Stimulated activated CD8-positive, alpha-beta memory T cell treated with anti-CD3 and anti-CD28 coated beads, Interleukin-12 subunit alpha, Interleukin-12 subunit beta, amount 100 ng/mL, for 24 hours (primary cell): ENCODE data around the gene SEMA3G.

Source experiments
- DNase-seq: peaks from one replicate; pipeline ENCODE4 v3.0.0-alpha.2; 2020; ENCODE audit errors: extremely low read depth

The SEMA3G gene

DNA sequence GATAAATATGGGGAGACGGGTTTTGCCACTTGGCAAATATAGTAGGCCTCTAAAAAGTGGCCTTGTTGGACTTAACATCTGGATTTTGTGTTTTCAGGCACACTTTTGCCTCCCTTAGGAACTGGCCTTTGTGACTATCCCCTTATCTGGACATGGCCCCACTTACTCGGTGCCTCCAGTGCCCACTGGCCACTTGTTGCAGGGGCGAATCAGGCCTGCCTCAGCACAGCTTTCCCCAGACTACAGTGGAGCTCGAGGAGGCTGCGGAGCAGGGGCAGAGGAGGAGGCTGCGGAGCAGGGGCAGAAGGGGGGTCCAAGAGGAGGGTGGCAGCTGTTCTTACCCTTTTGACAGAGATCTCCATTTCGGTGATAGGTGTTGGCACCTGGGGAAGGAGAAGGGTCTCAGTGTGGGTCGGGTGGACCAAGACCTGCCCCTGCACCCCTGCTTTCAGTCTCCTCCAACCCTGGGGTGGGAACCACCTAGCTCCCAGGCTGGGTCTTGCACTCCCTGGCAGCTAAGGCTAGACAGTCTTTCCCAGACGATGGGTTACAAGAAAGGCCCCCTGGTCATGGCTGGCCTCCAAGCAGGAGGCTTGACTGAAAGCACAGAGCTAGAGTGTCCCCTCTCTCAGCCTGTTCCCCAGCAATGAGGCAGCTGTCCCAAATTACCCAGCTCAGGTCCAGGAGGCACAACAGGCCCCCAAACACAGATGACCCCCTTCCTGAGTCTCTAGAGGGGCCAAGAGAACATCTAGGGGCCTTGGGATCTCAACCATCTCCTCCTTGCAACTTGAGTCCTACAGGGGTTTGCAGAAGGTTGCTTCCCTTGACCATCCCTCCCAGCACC is 6.1 kb downstream of the SEMA3G start:
- DNase-seq, result no peak

DNA sequence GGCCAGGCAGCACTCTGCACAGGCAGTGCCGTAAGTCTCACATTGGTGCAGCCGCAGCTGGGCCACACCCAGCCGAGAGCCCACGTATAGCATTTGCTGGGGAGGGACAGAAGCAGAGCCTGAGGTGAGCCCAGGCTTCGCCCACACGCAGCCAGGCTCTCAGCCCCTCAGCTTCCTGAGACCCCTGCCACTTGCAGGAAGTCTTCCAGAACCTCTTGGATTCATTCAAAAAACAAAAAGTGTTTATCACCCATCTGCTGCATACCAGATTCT is 6.9 kb downstream of the SEMA3G start:
- DNase-seq, result no peak

DNA sequence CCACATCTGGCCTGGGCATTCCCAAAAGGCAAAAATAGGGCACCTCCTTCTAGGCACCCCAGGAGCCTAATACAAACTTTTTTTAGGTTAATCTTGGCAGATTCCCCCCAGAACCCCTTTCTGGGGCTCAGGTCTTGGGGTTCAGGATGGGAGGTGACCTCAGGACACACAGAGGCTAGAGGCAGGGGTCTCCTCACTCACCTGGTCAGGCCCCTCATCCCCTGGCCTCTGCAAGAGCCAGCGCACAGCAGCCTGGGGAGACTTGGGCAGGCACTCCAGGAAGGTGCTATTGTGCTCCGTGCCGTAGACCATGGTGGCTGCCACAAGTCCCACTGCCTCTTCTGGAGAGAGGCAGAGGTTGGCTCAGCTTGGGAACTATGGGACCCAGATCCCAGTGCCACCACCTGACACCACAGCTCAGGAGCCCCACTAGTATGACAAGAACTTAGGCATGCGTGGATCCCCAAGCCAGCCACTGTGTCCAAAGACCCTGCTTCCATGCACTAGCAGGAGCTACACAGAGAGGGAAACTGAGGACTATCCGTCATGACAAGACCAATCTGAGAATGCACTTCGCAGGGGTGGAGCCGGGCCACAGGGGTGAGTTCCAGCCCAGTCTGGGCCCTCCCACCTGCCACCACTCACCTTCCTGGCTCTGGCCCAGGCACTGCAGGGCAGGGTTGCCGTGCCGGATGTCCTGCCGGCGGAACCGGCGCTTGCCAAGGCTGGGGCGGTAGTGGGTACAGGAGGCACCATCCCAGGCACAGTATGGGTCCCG is 7.4 kb downstream of the SEMA3G start:
- DNase-seq, result no peak

DNA sequence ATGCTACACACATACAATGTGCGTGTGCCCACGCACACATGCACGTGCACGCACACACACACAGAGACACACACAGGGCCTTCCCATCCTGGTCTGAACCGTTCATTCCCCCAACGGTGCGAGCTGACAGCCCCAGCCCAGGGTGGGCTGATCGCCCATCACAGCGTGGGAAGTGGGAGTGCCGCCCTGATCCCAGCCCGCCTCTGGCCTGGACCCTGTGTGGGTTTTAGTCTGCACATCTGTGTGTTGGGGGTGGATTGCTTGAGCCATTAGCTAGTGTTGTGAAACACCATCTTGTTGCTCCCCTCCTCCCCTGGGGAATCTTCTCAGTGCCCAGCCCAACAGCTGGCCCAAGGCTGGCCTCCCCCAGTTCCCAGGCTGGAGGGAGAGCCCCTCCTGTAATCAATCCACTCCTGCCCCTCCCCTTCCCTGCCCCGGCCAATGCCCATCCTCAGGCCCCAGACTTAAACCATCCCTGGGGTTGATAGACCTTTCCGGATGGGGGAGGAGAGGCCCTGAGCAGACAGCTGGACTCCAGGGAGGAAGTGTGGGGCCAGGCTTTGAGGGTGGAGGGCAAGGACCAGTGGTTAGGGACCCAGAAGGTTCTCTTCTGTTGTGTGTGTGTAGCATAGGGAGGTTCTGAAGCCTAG is 8.3 kb downstream of the SEMA3G start:
- DNase-seq, result no peak

DNA sequence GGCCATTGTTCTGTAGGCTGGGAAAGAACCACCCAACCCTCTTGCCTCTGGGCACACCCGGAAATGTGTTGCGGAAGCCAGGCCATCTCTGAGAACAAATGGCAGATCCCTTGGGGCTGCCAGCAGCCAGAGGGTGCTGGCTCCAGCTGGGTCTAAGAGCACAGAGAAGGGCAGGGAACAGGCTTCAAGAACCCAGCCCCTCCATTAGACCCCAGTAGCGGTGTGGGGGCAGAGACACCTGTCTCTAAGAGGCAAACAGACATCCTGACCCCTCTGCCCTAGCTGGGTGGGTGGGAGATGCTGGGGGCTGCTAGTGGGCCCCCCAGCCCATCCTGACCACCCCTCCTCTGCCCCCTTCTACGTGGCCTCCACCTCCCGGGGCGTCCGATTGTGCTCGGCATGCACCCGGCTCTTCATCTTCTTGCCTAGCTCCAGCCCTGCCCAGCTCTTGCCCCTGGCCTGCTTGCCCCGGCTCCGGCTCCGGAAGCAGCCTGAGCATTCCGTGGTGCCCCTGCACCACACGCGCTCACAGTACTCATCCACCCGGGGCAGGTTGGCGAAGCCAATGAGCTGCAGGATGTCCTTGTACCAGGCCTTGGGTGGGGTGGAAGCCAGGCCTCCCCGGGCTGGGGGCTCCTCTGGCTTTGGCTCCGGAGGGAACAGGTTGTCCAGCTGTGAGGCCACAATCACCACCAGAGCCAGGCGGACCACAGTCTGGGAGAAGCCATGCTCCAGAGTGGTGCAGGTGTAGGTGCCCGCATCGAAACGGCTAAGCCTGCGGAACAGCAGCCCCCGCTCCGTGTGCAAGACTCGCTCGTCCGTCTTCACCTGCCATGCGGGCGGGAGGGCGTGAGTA is 9.4 kb downstream of the SEMA3G start:
- DNase-seq, result no peak

DNA sequence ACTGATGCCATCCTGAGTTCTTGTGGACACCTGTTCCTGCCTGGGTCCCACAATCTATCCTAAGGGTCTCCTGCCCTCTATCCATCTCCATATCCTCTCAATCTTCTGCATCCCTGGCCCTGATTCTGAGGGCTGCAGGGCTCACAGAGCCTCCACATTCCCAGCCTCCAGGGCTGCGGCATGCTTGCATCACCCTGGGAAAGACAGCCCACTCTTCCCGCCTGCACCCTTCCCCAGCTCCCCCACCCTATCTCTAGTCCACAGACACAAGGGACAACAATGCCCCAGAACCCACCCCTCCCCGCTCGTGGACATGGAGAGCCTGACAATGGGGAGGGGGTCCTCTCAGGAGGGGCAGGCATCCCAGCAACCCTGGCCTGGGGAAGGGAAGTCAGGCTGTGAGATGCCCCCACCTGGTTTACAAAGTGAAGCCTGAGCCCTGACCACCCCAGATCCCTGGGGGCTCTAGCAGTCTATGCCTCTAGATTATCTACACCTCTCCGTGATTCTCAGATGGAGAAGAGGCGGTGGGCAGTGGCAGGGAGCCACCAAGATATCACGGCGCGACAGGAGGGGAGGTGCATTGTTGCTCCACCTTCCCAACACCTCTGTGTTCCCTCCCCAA is 10.3 kb downstream of the SEMA3G start:
- DNase-seq, result no peak

DNA sequence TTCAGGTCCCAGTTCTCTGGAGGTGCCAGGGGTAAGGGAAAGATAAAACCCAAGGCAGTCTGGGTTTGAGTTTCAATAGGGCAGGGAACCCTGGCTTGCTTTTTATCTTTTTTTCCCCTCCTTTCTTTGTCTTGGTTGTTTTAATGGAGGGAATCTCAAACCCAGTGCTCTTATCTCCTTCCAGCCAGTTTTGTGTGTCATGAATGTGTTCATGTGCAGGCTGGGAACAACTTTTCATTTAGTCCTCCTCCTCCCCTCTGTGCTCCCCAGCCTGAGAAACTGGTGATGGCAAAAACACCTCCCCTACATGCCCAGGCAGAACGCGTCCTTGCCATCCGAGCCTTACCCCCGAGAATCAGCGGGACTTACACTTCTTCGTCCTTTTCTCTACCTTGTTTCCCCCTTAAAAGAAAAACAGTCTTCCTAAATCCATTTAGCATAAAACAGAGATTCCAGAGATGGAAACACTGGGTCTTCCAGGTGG is 10.9 kb downstream of the SEMA3G start:
- no peak for DNase-seq

DNA sequence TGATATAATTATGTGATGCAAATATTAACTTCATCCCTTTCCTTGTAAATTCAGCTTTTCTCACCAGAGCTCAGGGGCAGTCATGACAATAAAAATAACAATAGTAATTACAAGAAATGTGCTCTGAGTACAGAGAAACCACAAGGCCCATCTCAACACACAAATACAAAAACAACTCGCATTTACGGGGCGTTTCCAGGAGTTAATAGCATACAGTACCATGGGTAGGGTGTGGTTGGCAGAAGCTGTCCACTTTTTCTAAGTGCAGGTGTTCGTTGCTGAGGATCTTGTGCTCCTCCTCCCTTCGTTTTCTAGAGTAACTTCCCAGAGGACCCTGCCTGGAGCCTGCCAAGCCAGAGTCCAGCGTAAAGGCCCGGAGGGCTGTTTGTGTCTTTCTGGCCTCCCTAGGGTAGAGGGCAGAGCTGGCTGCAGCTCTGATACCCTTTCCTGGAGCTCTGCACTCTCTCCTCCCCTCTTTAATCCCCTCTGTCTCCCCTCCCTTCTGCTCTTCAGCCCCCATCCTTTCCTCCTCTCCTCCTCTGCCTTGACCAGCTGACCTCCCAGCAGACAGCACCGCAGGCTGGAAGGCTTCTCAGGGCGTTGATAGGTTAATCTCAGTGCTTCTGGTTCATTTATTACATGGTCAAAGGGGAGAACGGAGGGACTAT is 11.4 kb downstream of the SEMA3G start:
- no peak for DNase-seq

DNA sequence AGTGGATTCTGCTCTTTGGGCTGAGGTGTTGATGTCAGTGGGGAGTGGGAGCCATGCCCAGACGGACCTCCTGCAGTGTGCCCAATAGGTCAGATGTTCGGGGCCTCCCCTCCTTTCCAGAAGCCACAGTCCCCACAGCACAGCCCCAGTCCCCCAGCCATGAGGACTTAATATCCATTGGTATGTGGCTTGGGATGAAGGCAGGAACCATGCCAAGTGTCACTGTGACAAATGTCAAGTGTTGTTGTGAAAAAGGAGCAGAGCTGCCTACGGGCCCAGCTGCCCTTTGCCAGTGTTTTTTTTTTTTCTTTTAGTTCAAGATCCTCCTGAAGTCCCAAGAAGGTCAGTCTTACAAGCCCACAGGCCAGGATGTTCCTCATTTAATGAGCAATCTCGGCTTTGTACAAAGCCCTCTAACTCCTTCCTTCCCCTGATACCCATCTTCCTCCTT is 12.2 kb downstream of the SEMA3G start:
- no peak for DNase-seq

DNA sequence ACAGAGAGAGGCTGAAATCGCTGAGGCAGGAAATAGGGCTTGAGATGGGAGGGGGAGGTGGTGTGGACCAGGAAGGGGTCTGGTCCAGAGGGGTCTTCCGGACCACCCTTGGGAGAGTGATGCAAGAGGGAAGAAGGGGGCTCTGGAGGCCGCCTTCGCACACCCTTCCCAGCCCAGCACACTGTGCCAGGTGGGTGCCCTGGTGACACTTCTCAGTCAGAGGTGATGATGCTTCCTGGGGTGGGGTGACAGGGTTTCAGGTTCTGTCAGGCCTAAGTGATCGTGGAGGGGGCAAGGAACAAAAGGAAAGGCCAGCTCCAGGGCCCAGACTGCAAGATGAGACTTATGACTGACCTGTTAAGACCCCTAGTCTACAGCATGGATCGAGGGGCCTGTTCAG is 12.7 kb downstream of the SEMA3G start:
- DNase-seq, result no peak

DNA sequence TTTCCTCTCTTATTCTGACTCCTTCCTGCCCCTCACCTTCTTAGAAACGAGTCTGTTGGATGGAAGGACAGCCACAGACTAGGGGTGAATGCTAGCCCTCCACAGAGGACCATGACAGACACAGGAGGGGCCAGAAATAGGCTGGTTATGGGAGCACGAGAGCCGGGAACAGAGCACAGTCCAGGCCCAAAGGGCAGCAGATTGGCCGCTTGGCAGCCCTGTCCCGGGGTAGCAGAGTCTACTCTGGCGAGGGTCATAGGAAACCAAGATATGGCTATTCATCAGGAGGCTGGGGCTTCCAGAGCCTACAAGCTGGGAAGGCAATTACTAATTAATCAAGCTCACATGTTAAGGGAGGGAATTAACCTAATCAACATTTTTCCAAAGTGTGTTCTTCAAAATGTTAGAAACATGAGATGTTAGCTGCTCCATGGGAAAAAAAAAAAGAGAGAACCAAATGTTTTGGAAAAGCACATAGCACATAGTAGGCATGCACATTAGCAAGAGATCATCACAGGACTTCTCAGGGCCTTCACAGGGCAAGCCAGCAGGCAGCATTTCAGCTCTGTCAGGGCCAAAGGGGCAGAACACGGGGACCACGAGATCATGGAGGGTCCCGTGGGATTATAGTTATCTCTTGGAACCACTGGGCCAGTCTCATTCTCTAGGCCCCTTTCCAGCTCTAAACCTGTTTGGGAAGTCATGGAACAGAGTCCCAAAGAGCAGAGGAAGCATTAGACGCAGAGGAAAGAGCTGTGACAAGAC is 13.3 kb downstream of the SEMA3G start:
- no peak for DNase-seq

DNA sequence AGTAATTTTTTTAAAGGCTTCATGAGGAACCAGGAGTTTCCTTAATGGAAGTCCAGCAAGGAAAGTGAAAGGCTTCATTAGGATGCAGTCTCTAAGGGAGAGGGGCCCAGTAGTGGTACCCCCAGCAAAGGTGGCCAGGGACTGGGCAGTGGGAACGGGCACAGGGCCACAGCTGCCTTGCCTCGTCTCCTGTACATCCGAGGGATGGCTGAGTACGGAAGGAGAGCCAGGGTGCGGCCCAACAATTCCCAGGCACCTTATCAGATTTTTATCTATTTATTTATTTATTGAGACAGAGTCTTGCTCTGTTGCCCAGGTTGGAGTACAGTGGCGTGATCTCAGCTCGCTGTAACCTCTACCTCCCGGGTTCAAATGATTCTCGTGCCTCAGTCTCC is 14.5 kb downstream of the SEMA3G start:
- DNase-seq, result no peak

DNA sequence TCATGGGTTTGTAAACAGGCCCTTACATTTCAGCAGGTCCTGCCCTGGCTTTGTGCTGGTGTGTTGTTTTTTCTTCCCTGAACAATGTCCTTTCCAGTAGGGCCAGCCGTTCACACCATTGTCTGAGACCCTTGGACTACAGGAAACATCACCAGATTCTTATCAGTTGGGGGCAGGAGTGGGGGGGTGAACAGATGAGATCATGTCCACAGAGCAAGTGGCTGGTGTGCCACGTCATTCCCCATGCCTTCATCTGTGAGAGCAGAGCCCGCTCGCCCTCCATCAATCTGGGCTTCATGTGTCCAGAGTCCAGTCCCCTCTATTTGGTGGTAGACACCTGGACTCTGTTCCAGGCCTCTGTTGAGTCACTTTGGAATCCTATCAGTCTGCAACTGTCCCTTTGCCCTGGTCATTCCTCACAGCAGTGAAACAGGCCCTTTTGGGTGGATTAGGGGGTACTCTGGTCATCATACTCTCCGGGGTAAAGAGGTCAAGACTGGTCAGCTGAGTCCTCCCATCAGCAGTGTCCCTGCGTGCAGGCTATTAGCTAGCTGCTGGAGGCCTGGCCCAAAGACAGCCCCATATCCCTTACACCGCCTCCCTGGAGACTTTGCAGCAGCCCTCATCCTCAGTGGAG is 15.0 kb downstream of the SEMA3G start:
- no peak for DNase-seq

DNA sequence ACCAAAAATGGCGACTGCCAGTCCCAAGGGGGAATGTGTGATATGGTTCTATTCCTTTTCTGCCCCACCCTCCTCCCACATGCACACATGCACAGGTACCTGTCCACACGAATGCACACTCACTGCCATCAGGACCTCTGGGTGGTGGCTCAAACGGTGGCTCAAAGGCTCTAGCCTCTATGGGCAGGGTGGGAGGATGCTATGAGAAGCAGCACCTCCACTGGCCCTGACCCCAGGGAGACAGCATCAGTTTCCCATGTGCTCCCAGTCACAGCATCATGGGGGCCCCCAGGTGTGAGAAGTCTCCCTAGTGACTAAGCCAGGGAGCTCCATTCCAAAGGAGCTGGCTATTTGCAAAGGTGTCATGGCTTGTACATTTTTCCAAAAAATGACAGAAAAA is 15.9 kb downstream of the SEMA3G start:
- DNase-seq, result no peak

DNA sequence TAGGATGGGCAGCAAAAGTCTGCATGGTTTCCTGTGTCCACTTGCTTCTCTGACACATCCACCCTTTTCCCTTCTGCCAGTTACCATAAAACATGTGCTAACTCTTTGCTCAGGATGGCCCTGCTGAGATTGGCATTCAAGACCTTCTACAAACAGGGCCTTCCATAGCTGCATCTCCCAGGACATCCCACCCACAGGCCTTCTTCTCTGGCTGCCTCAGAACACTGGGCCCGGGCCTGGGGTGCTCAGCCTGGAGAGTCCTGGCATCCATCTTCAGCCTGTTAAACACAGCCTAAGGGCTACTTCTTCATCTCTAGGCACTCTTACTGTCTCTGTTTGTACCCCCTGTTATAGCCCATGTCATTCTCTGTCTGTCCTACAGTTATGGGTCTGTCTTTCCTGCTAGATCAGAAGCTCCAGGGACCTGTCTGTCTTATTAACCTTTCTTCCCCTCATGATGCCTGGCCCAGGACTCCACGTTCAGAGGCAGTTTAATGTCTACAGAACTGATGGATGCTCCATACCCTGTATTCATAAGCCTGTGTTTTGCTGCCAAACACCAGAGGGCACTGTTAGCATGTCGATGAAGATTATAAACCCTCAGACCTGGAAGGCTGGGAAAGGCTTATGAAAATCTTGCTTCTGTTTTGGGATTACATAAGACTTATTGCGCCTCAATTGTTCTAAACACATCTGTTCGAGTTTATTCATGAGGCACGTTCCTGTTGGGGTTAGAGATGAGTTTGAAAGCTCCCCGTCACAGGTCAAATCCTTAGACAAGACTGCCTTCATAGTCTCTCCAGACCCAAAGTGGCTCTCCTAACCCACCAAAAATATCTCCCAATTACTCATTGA is 16.5 kb downstream of the SEMA3G start:
- no peak for DNase-seq

DNA sequence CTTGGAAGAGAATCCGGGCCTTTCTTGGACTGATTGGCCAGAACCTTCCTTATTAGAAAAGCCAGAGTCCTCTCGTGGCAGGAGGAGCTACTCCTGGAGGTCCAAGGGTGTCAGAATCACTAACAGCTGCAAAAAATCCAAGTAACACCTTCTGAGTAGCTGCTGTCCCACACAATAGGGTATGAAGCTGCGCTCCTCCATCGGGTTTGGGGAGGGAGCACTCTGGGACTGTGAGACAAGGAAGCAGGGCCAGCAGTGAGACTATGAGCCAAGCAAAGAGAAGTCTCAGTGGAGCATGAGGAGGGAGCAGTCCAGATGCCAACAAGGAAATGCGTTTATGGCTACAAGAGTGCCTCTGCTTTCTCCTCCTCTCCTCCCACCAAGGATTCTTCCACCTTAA is 21.7 kb downstream of the SEMA3G start:
- DNase-seq, result no peak

DNA sequence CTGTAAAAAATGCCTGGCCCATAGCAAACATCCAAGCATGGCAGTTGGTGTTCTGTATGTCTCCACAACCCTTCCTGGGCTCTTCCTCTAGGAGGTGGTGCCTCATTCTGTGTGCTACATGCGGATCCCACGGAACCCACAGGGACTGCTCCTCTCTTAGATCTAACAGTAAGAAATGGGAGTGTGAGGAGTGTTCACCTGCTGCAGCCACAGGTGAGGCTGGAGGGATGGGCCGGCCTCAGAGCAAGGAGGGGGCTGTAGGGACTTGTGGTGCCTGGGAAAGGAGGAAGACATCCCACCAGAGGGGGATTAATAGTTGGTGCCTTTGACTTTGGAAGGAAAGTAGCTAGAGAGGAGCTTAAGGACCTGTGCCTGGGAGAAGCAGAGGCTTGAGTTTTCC is 22.2 kb downstream of the SEMA3G start:
- no peak for DNase-seq

DNA sequence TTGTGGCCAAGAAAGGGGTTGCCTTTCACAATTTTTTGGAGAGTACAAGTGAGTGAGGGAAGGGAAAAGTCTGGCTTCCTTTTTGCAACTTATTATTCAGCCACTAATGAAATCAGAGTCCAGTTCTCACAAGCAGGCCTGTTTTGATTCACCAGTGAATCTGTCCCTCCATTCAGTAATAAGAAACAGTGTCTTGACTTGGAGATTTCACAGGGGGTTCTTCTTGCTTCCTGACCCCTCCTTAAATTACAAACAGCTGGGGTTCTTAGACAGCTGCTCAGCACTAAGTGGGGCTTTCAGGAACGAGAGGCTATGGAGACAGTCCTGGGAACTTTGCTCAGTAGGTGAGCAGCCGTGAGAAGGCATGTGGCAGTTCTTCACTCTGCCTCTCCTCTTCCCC is 24.5 kb downstream of the SEMA3G start:
- DNase-seq, result no peak

DNA sequence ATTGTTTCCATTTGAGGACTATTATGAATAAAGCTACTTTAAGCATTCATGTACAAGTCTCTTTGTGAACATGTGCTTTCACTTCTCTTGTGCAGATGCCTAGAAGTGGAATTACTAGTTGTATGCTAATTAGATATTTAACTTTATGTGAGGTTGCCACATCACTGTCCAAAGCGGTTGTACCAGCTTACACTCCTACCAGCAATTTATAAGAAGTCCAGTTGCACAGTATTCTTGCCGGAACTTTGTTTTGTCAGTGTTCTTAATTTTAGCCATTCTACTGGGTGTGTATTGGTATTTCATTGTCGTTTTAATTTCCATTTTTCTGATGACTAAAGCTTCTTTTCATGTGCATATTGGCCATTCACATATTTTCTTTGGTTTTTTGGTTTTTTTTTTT is 29.1 kb downstream of the SEMA3G start:
- no peak for DNase-seq
